Stromal cell of bone marrow (primary cell): ENCODE data around the gene ELMOD3.
"Not testable (repeated sequence)": the region's sequence is repeated elsewhere in the genome, so short reads cannot be mapped to it uniquely, and the experiment has no call there.

Source experiments
- DNase-seq: peaks from one replicate; pipeline ENCODE4 v3.0.0-alpha.2; 2012; ENCODE audit warnings: low read depth

The ELMOD3 gene

DNA sequence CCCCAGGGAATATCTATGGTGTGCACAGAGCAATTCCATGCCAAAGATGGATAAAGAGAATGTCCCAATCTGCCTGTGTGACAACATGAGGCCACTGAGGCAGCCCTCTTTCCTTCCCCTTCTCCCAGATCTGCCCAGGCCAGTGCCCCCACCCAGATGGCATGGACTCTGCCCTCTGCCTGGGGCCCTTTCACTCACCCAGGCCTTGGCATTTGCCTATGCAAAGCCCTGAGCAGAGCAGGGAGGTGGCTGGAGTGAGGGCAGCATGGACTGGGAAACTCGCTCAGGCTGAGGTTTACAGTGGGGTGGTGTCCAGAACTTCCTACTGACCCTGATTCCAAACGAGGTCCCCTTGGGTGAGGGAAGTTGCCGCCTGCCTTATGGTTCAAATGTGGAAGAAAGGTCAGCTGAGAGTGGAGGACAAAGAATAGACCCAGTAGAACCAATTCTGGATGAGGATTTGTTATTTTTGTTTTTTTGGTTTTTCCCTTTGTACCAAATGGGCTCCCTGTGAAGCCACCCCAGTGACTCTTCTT is 72.8 kb downstream of the ELMOD3 start:
- no peak for DNase-seq

- DNase-seq: no peak
Observed at GRCh38 chr2:85428343-85428881, 73.8 kb downstream of the ELMOD3 start.

DNA sequence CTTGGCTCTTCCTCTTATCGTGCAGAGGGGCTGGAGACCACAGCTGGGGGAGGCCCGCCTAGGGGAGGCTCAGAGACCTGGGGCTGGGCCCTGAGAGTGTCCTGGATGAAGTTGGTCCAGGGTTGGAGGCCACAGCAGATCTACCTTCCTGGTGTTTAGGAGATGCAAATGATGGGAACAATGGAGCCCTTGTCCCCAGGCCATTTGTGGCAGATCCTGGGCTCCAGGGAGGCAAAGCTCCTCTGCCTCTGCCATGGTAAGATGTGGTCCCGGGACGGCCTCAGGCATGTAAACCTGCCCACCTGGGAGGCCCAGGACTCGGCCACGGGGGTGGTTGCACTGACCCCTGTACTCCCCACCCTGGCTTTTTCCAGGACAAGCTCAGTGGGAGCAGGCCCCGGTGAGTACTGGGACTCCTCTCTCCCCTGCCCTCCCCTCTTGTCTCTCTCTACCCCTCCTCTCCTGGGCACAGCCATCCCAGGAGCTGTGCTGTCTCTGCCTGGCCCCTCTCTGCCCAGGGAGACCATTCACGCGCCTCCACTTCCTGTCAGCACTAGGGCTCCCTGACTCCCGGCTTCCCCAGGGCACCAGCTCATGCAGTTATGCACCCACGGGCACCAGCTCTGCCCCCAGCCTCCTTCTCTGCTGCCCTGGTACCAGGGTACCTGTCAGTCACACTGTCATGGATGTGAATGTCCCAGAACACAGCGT is 74.8 kb downstream of the ELMOD3 start:
- no peak for DNase-seq

DNA sequence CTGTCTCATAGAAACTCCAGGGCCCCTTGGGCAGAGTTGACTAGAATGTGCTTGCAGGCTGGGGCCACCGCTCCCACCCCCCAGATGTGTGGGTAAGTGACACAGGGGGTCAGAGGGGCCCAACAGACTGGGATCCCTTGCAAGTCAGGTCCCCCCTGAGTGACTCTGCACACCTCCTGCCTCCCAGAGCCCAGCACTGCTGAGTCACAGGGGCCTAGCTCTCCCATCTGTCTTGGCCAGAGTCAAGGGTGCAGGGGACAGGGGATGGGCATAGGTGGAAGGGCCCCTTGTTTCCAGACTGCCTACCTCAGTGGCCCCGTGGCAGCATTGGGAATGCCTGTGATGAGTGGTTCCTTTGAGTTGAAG is 75.3 kb downstream of the ELMOD3 start:
- no peak for DNase-seq

- no peak for DNase-seq
Observed at GRCh38 chr2:85430752-85431569, 76.4 kb downstream of the ELMOD3 start.

GRCh38 chr2:85431570-85432205 is 77.1 kb downstream of the ELMOD3 start:
- DNase-seq: no peak

GRCh38 chr2:85433511-85434089 is 79.0 kb downstream of the ELMOD3 start:
- DNase-seq: peak; percentile 86

DNA sequence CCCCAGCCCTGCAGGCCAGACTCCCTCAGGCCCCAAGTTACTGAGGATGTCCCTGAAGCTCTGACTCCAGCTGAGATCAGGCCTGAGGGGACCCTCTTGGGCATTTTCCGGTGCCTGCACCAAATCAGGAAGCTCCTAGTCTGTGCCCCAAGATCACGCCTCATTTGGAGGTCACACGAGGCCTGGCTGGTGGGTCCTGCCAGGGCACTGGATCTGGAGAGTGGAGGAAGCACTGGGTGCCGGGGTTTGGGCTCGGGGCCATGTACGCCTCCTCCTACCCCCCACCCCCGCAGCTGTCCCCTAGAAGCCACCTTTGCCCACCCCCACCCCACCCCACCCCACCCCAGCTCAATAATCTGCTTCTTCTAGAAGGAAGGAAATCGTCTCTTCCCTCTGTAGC is 80.1 kb downstream of the ELMOD3 start:
- DNase-seq: no peak

DNA sequence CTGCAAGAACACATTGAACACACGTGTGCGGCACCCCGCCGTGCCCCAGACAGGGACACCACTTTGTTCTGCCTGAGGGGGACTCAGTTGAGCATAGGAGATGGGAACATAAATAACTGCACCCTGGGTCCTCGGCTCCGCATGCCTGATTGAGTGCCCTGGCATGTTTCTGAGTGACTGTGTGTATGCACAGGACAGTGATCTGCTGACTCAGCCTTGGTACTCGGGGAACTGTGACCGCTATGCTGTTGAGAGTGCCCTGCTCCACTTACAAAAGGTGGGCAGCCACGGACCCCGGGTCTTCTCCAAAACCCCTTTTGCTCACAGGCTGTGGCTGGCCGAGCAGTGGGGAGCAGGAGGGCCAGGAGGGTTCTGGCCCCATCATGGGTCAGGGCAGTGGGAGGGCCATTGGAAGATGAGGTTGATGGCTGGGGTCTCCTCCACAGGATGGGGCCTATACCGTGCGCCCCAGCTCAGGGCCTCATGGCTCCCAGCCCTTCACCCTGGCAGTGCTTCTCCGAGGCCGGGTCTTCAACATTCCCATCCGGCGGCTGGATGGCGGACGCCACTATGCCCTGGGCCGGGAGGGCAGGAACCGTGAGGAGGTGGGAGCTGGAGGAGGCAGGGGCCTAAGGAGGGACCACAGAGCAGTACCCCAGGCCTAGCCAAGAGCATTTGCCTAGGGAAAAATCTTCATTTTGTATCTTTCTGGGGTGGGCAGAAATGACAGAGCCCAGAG is 80.8 kb downstream of the ELMOD3 start:
- no peak for DNase-seq

DNA sequence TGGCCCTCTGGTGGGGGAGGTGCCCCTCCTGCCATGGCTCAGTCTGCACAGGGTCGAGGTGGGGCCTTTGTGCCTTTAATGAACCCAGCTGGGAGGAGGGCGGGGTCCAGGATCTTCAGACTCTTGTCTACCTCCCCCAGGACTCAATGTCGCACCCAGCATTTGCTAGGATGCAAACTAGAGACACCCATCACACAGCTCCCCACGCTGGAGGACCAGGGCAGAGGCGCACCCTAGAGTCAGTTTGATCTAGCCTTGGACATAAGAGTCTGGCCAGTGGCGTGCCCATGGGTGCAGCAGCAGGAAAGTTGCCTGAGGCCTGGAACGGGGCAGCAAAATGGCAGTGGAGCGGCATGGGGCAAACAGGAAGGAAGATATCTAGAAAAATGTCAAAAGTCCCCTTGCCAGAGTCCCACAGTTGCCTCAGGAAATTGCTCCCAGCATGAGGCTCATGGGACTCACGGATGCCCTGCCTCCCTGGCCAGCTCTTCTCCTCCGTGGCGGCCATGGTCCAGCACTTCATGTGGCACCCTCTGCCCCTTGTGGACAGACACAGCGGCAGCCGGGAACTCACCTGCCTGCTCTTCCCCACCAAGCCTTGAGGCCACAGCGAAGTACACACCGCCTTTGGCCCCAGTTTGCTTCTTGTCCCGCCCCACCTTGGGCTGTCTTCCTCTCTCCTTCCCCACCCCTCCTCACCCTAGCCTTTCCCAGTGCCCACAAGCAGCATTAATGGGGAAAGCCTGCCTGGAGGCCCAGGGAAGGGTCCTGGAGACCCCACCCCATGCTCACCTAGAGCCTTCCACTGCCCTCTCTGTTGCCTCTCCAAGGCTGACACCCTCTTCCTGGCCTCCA is 81.6 kb downstream of the ELMOD3 start:
- no peak for DNase-seq

DNA sequence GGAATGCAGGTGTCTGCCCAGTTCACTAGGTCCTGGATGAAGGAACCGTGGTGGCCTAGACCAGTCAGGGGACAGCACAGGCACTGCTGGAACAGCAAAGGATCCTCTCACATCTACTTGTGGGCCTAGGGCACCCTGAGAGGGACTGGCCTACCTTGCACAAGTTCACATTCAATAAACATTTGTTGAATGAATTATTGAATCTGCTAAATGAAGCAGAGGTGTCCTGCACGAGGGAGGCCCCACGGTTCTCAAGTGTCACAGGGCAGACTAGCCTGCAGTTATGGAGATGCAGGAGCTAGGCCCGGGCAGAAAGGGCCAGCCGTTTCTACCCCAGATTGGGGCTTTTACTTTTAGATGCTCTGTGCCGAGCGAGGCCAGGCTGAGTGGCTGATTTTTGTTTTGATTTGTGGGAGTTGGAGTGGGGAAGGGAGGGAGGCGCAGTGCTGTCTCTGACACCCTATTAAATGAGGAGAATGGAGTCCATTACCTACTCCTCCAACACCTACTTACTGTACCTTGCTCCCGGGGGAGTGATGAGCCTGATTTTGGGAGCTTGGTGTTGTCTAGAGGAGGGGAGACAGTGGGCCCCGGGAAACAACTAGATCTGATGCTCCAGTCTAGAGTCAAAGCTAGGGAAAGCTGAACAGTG is 82.4 kb downstream of the ELMOD3 start:
- no peak for DNase-seq

- peak; percentile 67 for DNase-seq
Observed at GRCh38 chr2:85437488-85438200, 83.1 kb downstream of the ELMOD3 start.

GRCh38 chr2:85438201-85439024 is 83.8 kb downstream of the ELMOD3 start:
- DNase-seq: no peak

DNA sequence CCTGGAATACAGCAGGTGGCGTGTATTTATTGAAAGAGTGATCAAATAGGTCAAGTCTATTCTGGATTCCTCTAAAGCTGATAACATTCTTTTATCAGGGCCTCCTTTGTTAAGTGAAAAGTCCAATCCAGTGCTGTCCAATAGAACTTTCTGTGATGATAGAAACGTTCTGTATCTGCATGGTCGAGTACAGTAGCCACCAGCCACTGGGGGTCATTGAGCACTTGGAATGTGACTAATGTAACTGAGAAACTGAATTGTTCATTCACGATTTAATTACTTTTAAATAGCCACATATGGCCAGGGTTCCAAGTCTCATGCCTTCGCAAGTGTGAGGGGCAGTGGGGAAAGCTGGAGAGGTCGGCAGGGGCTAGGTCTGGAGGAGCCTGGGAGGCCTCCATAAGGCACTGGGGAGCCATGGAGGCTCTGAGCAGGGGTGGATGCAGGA is 84.5 kb downstream of the ELMOD3 start:
- DNase-seq: no peak

DNA sequence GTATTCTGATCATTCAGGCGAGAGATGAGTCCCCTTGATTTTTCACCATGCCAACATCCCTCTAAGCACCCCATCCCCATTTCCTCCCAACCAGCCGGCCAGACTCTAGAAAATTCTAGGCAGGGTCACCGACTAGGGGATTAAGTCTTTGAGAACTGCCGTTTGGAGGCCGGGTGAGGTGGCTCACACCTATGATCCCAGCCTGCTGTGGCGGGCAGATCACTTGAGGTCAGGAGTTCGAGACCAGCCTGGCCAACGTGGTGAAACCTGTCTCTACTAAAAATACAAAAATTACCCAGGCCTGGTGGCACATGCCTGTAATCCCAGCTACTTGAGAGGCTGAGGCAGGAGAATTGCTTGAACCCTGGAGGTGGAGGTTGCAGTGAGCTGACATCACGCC is 85.0 kb downstream of the ELMOD3 start:
- not testable (repeated sequence) for DNase-seq

DNA sequence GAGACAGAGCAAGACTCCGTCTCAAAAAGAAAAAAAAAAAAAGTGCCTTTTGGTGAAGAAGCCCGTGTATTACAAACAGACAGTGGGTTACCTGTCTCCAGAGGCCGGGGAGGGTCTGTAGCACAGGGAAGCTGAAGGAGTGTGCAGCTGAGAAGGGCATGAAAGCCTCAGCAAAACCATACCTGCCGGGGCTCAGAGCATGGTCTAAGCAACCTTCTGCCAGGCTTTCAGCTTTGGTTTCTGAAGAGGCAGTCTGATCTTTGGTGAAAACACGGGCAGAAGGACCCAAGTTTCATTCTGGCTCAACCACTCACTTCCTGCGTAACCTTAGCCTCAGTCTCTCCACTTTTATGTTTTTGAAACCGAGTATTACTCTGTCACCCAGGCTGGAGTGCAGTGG is 85.4 kb downstream of the ELMOD3 start:
- no peak for DNase-seq

DNA sequence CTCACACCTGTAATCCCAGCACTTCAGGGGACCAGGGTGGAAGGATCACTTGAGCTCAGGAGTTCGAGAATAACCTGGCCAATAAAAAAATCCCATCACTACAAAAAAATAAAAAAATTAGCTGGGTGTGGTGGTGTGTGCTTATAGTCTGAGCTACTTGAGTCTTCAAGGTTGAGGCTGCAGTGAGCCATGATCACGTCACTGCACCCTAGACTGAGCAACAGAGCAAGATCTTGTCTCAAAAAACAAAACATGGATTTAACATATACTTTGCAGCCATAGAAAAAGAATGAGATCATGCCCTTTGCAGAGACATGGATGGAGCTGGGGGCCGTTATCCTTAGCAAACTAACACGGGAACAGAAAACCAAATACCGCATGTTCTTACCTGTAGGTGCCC is 86.2 kb downstream of the ELMOD3 start:
- DNase-seq: no peak
